ENCODE data around the gene CLEC4G. TPM values are rescaled to one million over a fixed set of nuclear protein-coding genes. Genes with fewer than 3 reads are reported as not detected.

The CLEC4G gene
- total and polyA plus RNA-seq, 2 donors (not counting 3 experiments of a cell fraction or from before 2014, with no cell fraction given) = not detected

DNA sequence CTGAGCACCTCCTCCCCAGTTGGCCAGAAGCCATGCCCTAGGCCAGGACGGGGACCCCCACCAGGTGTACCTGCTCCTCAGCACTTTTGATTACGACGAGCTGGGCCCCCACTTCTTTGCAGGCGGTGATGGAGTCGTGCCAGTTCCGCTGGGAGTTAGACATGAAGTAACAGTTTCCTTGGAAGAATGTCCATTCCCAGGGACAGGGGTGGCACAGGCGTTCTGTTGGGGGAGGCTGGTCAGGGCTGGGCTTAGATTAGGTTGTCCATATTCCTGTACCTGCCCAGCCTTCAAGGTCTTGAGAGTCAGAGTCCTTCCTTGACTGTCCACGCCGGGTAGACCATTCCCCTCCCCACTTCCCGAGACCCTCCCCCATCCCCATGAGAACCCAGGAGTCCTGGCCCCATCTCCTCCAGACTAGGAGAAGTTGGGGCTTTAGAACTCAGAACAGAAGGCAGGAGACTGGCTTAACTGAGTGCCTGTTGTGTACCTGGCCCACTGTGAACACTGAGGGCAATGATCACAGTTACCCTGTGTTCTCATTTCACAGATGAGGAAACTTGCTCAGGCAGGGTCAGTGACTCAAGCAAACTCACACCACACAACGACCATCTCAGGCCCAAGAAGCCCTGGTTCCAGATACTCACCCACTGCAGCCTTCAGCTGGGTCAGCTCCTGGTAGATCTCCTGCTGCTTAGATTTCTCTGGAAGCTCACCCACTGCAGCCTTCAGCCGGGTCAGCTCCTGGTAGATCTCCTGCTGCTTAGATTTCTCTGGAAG lies 13.2 kb upstream of the CLEC4G start:
- no peaks in the 10 kb centered on the region for H3K9me3 ChIP-seq (replicated peaks; ENCODE audit: control insufficient read depth, insufficient read depth, low read length)
- no peak overlapping the region for H3K27ac ChIP-seq (ENCODE audit: insufficient read depth, low read depth, low read length)
- no peak overlapping the region for H3K4me3 ChIP-seq (replicated peaks in 1 of 3; ENCODE audit: insufficient read depth in 1 of 3, low read depth in 1 of 3, low read length in 3 of 3)
- POLR2A ChIA-PET = no interaction called here
- H3K27me3 ChIP-seq (ENCODE audit: control insufficient read depth in 2 of 2, insufficient read depth in 2 of 2, low read length in 2 of 2) = peaks cover 0 to 3% of the 10 kb centered on the region in 2 experiments
- H3K9ac ChIP-seq (replicated peaks; ENCODE audit: extremely low read depth, insufficient read depth, low read length) = no peak overlapping the region
- no peak overlapping the region for H2AFZ ChIP-seq (ENCODE audit: low read depth, low read length)
- no peak for DNase-seq (ENCODE audit: low read depth, low spot score)
- dilution Hi-C loops (cut with MboI; ENCODE audit: extremely low pct_ligation_motif_present, low sequenced_read_pairs) (no loop called here), intact Hi-C loops (cut with micrococcal nuclease) (no loop called here)
- BruUV-seq (replicated peaks) = no TSS peak
- no peaks in the 10 kb centered on the region for H3K9me1 ChIP-seq (replicated peaks; ENCODE audit: control insufficient read depth, extremely low read depth, insufficient read depth, low read length)
- TF ChIP-seq GATA2 (IDR thresholded peaks at IDR 0.05; ENCODE audit: insufficient read depth, insufficient read length, low read depth, low read length) = no peak
- no peak for TF ChIP-seq JUN (IDR thresholded peaks at IDR 0.05; ENCODE audit: borderline replicate concordance, insufficient read depth, insufficient read length, low read depth)
- no peak for TF ChIP-seq EZH2 (IDR thresholded peaks at IDR 0.05; ENCODE audit: borderline replicate concordance, low read depth, low read length, severe bottlenecking)
- no peaks in the 10 kb centered on the region for H4K20me1 ChIP-seq (replicated peaks; ENCODE audit: control insufficient read depth, extremely low read depth, insufficient read depth, low read length)
- H3K79me2 ChIP-seq (ENCODE audit: control insufficient read depth, insufficient read depth, low read length) = no peaks in the 10 kb centered on the region
- no peak for FAIRE-seq
- CTCF ChIA-PET = interaction anchor here (1.4 to 2.0 kb wide), 3 partner anchors 9 to 177 kb away, joined by 4 to 5 read pairs (median 5); partner anchors contain the start of gene TRAPPC5
- H3K36me3 ChIP-seq (ENCODE audit: control insufficient read depth in 2 of 2, extremely low read depth in 1 of 2, insufficient read depth in 2 of 2, low read length in 2 of 2) = no peaks in the 10 kb centered on the region
- no peak overlapping the region for H3K4me2 ChIP-seq (ENCODE audit: insufficient read depth, low read length)
- H3K4me1 ChIP-seq (ENCODE audit: control insufficient read depth, extremely low read depth, insufficient read depth, low read length) = no peaks in the 10 kb centered on the region

DNA sequence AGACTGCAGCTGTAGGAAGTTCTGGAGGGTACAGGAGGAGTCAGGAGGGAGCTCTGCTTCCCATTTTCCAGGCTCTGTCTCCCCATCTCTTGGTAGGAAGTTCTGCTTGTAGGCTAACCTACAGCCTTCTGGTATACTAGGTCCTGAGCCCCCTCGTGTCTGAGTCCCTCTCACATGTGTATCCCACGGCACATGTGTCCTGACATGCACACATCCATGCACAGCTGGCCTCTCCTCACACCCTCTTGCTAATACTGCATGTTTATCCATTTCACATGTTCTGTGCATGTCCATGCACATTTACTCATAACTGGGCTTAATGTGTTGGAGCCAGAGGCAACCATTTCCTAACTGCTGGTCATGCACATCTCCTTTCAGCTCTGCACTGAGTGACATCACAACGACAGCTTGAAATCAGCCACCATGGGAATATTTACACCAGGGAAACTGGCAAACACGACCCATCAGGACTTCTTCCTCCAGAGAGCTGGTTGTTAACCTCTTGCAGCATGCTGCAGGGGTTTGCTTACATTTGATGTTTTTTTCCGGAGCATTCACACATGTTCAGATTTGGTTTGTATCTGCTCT lies 12.4 kb upstream of the CLEC4G start:
- POLR2A ChIA-PET = no interaction called here

More for the DNA sequence above, 12.4 kb upstream of the CLEC4G start:
- intact Hi-C loops (cut with micrococcal nuclease) = no loop called here
- Histone ChIP-seq H3K4me3 (replicated peaks in 1 of 3; ENCODE audit: insufficient read depth in 1 of 3, low read depth in 1 of 3, low read length in 3 of 3) (no peak overlapping the region), H4K20me1 (replicated peaks; ENCODE audit: control insufficient read depth, extremely low read depth, insufficient read depth, low read length) (no peaks in the 10 kb centered on the region), H2AFZ (ENCODE audit: low read depth, low read length) (no peak overlapping the region), H3K79me2 (ENCODE audit: control insufficient read depth, insufficient read depth, low read length) (no peaks in the 10 kb centered on the region), H3K36me3 (ENCODE audit: control insufficient read depth in 2 of 2, extremely low read depth in 1 of 2, insufficient read depth in 2 of 2, low read length in 2 of 2) (no peaks in the 10 kb centered on the region), H3K9ac (replicated peaks; ENCODE audit: extremely low read depth, insufficient read depth, low read length) (no peak overlapping the region), H3K9me3 (replicated peaks; ENCODE audit: control insufficient read depth, insufficient read depth, low read length) (no peaks in the 10 kb centered on the region), H3K27ac (ENCODE audit: insufficient read depth, low read depth, low read length) (no peak overlapping the region), H3K4me1 (ENCODE audit: control insufficient read depth, extremely low read depth, insufficient read depth, low read length) (no peaks in the 10 kb centered on the region), H3K27me3 (ENCODE audit: control insufficient read depth in 2 of 2, insufficient read depth in 2 of 2, low read length in 2 of 2) (peaks cover 0 to 3% of the 10 kb centered on the region in 2 experiments), H3K9me1 (replicated peaks; ENCODE audit: control insufficient read depth, extremely low read depth, insufficient read depth, low read length) (no peaks in the 10 kb centered on the region), H3K4me2 (ENCODE audit: insufficient read depth, low read length) (no peak overlapping the region)
- DNase-seq (ENCODE audit: low read depth, low spot score) (no peak), FAIRE-seq (no peak)
- CTCF ChIA-PET = interaction anchor here (1.9 to 2.0 kb wide), 2 partner anchors 63 to 176 kb away, joined by 5 read pairs; partner anchors contain the start of gene TRAPPC5
- TF ChIP-seq, protein P1, sequence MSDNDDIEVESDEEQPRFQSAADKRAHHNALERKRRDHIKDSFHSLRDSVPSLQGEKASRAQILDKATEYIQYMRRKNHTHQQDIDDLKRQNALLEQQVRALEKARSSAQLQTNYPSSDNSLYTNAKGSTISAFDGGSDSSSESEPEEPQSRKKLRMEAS (IDR thresholded peaks at IDR 0.05; ENCODE audit: insufficient read depth, insufficient read length) = no peak
- TF ChIP-seq JUN (IDR thresholded peaks at IDR 0.05; ENCODE audit: borderline replicate concordance, insufficient read depth, insufficient read length, low read depth) = no peak
- TF ChIP-seq POLR2AphosphoS5 (IDR thresholded peaks at IDR 0.05; ENCODE audit: insufficient read depth, low read depth, low read length) = no peak
- TF ChIP-seq FOS (IDR thresholded peaks at IDR 0.05; ENCODE audit: borderline replicate concordance, insufficient read depth, low read length) = no peak
- no peak for TF ChIP-seq POLR2A (IDR thresholded peaks at IDR 0.05; ENCODE audit: low read depth, low read length)
- TF ChIP-seq, protein P2, sequence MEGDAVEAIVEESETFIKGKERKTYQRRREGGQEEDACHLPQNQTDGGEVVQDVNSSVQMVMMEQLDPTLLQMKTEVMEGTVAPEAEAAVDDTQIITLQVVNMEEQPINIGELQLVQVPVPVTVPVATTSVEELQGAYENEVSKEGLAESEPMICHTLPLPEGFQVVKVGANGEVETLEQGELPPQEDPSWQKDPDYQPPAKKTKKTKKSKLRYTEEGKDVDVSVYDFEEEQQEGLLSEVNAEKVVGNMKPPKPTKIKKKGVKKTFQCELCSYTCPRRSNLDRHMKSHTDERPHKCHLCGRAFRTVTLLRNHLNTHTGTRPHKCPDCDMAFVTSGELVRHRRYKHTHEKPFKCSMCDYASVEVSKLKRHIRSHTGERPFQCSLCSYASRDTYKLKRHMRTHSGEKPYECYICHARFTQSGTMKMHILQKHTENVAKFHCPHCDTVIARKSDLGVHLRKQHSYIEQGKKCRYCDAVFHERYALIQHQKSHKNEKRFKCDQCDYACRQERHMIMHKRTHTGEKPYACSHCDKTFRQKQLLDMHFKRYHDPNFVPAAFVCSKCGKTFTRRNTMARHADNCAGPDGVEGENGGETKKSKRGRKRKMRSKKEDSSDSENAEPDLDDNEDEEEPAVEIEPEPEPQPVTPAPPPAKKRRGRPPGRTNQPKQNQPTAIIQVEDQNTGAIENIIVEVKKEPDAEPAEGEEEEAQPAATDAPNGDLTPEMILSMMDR (IDR thresholded peaks at IDR 0.05; ENCODE audit: extremely low read depth in 1 of 2, insufficient read depth in 1 of 2, low read depth in 1 of 2, low read length in 2 of 2) = no peak
- TF ChIP-seq EZH2 (IDR thresholded peaks at IDR 0.05; ENCODE audit: borderline replicate concordance, low read depth, low read length, severe bottlenecking) = no peak
- TF ChIP-seq MYC (IDR thresholded peaks at IDR 0.05; ENCODE audit: low read depth, low read length) = no peak
- no peak for TF ChIP-seq GATA2 (IDR thresholded peaks at IDR 0.05; ENCODE audit: insufficient read depth, insufficient read length, low read depth, low read length)
- dilution Hi-C loops (cut with MboI; ENCODE audit: extremely low pct_ligation_motif_present, low sequenced_read_pairs) = no loop called here
- BruUV-seq (replicated peaks) = no TSS peak

Measured in endothelial cell of umbilical vein (primary cell).